Panc1 (cell line): ENCODE data around the gene SYNPR. TPM values are rescaled to one million over a fixed set of nuclear protein-coding genes. Genes with fewer than 3 reads are reported as not detected.

Source experiments
- ATAC-seq: fragments of 200-7000 bp; cut with Tn5 transposase; 2 replicates; pipeline ENCODE4 v1.9.1; 2020; ENCODE audit warnings: mild to moderate bottlenecking, moderate library complexity
- BruUV-seq: library from RNA; stranded (reverse); fragments of 400-500 nt; replicated peaks from 2 replicates; lab custom pipeline; 2021; lab: Mats Ljungman, UMichigan
- CTCF ChIA-PET: fragments of 300-600 bp; sonication (Branson Sonifier 250); formaldehyde crosslinking; loops from one replicate; lab custom pipeline; 2022; ENCODE audit warnings: antibody characterized with exemption; lab: Charles Lee
- POLR2A ChIA-PET: fragments of 300-600 bp; sonication (Branson Sonifier 250); formaldehyde crosslinking; loops from one replicate; lab custom pipeline; 2022; ENCODE audit warnings: antibody characterized with exemption; lab: Charles Lee
- DNase-seq: peaks from one replicate; pipeline ENCODE4 v3.0.0-alpha.2; 2010; ENCODE audit warnings: low read depth, low spot score
- H3K27ac ChIP-seq: 2 replicates; pipeline ENCODE4 v1.5.1; 2011; ENCODE audit warnings: mild to moderate bottlenecking, low read length, inconsistent platforms
- H3K27me3 ChIP-seq: fragments of 200-500 bp; sonication (Bioruptor generic); 2 replicates; pipeline ENCODE4 v1.6.0; 2014; ENCODE audit warnings: low read length, inconsistent platforms; ENCODE audit not compliant: control insufficient read depth, insufficient read depth
- H3K36me3 ChIP-seq: fragments of 200-500 bp; sonication (Bioruptor generic); 2 replicates; pipeline ENCODE4 v1.5.1; 2014; ENCODE audit warnings: inconsistent platforms, mild to moderate bottlenecking, low read length, moderate library complexity; ENCODE audit not compliant: control insufficient read depth, insufficient read depth
- H3K4me1 ChIP-seq: 2 replicates; pipeline ENCODE4 v1.5.1; 2011; ENCODE audit warnings: inconsistent platforms, mild to moderate bottlenecking, low read length, moderate library complexity; ENCODE audit not compliant: control insufficient read depth, insufficient read depth
- H3K4me3 ChIP-seq, 2 experiments: 2 replicates each; pipeline ENCODE4 v1.5.1; 2011 to 2012; ENCODE audit warnings: low read depth in 2 of 2, low read length in 2 of 2, mild to moderate bottlenecking in 2 of 2, inconsistent platforms in 1 of 2, moderate library complexity in 1 of 2
- H3K9me3 ChIP-seq: fragments of 200-500 bp; sonication (Bioruptor generic); 2 replicates; pipeline ENCODE4 v1.5.1; 2014; ENCODE audit warnings: low read depth, mild to moderate bottlenecking, inconsistent platforms, low read length, moderate library complexity; ENCODE audit not compliant: control insufficient read depth, insufficient read depth
- CTCF ChIP-seq: fragments of 450-650 bp; IDR thresholded peaks from 2 replicates; pipeline ENCODE4 v1.5.1; 2017; ENCODE audit warnings: mild to moderate bottlenecking
- POLR2AphosphoS5 ChIP-seq: IDR thresholded peaks from 2 replicates; pipeline ENCODE4 v1.6.1; 2012; ENCODE audit warnings: mild to moderate bottlenecking, low read depth, low read length, moderate library complexity
- REST ChIP-seq, 2 experiments: IDR thresholded peaks; 2 replicates each; pipeline ENCODE4 v1.6.1; 2011 to 2012; ENCODE audit warnings: low read depth in 2 of 2, control low read depth in 1 of 2, low read length in 1 of 2, mild to moderate bottlenecking in 1 of 2, moderate library complexity in 1 of 2; ENCODE audit not compliant: insufficient read depth in 1 of 2
- SIN3A ChIP-seq: IDR thresholded peaks from 2 replicates; pipeline ENCODE4 v1.6.1; 2012; ENCODE audit warnings: low read depth, mild to moderate bottlenecking, low read length, moderate library complexity, borderline replicate concordance; ENCODE audit not compliant: insufficient read depth
- TCF7L2 ChIP-seq: IDR thresholded peaks from 2 replicates; pipeline ENCODE4 v1.6.1; 2011; ENCODE audit warnings: mild to moderate bottlenecking, low read depth, low read length, inconsistent platforms
- in situ Hi-C: cut with HindIII; loops from 2 replicates; pipeline ENCODE4 v1.10.0; 2016; ENCODE audit warnings: low sequenced_read_pairs, low pct_unique_long_range_greater_than_20kb
- intact Hi-C: fragments of 100-400 bp; cut with micrococcal nuclease; formaldehyde crosslinking; loops from one replicate; pipeline ENCODE4 v1.10.0; 2022; ENCODE audit not compliant: unreplicated experiment
- total RNA-seq: library from RNA; stranded (reverse); gene quantifications from one replicate; pipeline ENCODE4 v1.2.1, GENCODE V29; 2021; ENCODE audit not compliant: unreplicated experiment

SYNPR gene
- total RNA-seq, 1 experiment from 2014 or later = not detected

- no peak for ATAC-seq
- H3K4me1 ChIP-seq = no peaks in the 10 kb centered on the region
- TF ChIP-seq REST (IDR thresholded peaks at IDR 0.05; ENCODE audit: insufficient read depth in 1 of 2, low read depth in 2 of 2, low read length in 1 of 2) = no peak
- no peak for TF ChIP-seq TCF7L2
- TF ChIP-seq POLR2AphosphoS5 = no peak
- no peak for TF ChIP-seq CTCF
- no peak for TF ChIP-seq SIN3A
- no peak for DNase-seq
- no TSS peak for BruUV-seq
- CTCF ChIA-PET = no interaction called here
- intact Hi-C loops (no loop called here), in situ Hi-C loops (no loop called here)
- no peaks in the 10 kb centered on the region for H3K9me3 ChIP-seq
- no peak overlapping the region for H3K27ac ChIP-seq
- H3K4me3 ChIP-seq = no peak overlapping the region
- no peaks in the 10 kb centered on the region for H3K36me3 ChIP-seq
- H3K27me3 ChIP-seq = no peaks in the 10 kb centered on the region
- POLR2A ChIA-PET = no interaction called here
Measured at GRCh38 chr3:63355809-63356208, 77.7 kb downstream of the SYNPR start.

- H3K27me3 ChIP-seq = no peaks in the 10 kb centered on the region
- TF ChIP-seq REST (IDR thresholded peaks at IDR 0.05; ENCODE audit: insufficient read depth in 1 of 2, low read depth in 2 of 2, low read length in 1 of 2) (peak in 1 of 2 experiments; percentile 78; a peak in 2 of 4 replicates), TCF7L2 (no peak), POLR2AphosphoS5 (no peak)
- ChIA-PET CTCF (interaction anchor here (0.7 kb wide), 1 partner anchor 10 kb away, joined by 8 read pairs; no protein-coding TSS in a partner anchor), POLR2A (no interaction called here)
- ATAC-seq (no peak), DNase-seq (no peak)
- in situ Hi-C loops = no loop called here
- no peaks in the 10 kb centered on the region for H3K36me3 ChIP-seq
- H3K4me3 ChIP-seq = no peak overlapping the region
- H3K27ac ChIP-seq = no peak overlapping the region
- no peaks in the 10 kb centered on the region for H3K9me3 ChIP-seq
- no TSS peak for BruUV-seq
- intact Hi-C loops = no loop called here
- no peaks in the 10 kb centered on the region for H3K4me1 ChIP-seq
Measured at GRCh38 chr3:63364495-63364894, 86.4 kb downstream of the SYNPR start.
